NCI-H2196 (cell line): ENCODE results near the gene SLC23A3.
A peak's percentile ranks its signal among the peaks of the same experiment; 100 is the strongest.

Experiments used
- DNase-seq: peaks from one replicate; lab custom pipeline; 2025; ENCODE audit not compliant: unreplicated experiment; lab: John Stamatoyannopoulos, UW

SLC23A3 gene

GRCh38 chr2:219169930-219170654, at the start of gene SLC23A3:
Gene SLC23A3, minus strand, starts transcription at chr2:219170029. Its CDS starts 45 bp downstream, at chr2:219169984.
- no peak for DNase-seq

DNA sequence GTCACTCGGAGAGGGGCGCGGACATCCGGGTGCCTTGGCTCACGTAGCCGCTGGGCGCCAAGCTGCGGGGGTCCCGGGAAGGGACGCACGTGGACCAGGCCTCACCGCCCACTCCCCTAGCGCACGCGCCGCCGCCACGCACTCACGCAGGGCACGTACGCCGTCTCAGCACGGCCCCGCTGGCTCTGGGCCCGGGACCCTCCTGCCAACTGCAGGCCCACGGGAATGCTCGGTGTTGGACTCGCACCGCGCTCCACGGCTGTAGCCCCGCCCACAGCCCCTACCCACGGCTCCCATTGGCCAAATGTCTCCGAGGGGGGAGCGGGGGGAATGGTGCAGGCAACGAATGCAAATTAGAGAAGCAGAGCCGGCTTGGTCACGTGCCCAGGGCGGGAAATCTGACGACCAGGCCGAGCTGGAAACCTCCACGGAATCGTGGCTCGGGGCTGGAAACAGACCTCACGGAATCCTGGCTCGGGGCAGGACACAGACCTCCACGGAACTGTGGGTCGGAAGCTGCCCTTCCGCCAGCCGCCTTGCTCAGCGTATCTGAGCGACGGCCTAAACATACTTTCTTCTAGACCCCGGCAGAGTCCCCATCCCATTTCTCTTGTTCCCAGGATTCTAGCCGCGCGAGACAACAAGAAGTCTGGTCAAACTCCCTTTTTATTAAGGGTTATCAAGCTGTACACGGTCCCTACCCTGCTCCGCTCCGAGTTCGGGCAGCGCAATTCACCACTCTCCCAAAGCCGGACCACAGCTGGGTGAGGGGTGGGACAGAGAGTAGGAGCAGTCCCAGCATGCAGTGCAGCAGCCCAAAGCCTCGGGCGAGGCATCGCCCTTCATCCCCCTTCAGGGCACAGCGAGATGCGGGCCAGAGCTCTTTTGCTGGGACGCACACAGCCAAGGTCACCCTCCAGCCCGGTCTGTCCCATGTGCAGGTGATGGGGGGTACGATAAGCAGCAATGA, 49.2 kb upstream of the SLC23A3 start, which contains the start of gene ABCB6:
ABCB6 (minus strand) TSS at position 227 of the 970 bp plus-strand sequence. CDS start 285 bp downstream, outside the sequence.
- DNase-seq: peak; percentile 95

DNA sequence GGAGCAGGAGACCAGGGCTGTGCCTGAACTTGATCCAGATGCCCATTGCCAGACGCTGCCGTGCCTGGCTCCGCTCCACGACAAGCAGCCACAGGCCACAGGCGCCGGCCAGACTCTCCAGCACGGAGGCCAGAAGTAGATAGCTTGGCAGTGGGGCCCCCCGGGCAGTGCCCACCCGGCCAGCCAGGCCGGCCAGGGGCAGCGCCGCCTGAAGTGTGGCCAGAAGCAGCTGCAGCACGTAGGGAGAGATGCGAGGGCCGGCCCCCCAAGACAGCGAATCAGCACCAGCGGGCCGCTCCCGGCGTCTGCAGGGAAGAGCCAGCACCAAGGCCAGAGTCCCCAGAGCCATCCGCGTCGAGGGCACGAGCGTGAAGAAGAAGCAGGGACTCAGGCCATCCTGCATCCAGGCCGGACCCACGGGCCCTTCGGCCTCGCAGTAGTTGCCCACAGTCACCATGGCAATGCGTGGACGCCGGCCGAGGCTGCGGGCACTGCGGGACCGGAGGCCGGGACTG, 48.4 kb upstream of the SLC23A3 start:
- peak; percentile 67 for DNase-seq

DNA sequence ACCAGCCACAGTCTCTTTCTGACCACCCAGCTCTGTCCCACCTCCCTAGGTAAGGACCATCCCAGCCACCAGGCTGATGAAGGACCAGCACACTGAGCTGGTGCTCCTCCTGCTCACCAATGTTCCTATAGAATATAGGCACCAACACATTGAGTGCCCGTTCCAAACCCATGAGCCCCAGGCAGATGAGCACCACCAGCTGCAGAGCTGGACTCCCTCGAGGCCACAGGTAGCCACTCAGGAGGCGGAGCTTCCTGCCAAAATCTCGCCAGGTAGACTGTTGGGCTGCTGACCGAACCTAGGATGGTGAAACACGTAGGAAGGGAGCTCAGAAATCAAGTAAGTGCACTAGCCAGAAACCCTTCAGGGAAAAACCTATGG, 46.7 kb upstream of the SLC23A3 start:
- no peak for DNase-seq

- DNase-seq: no peak
These were observed 46.2 kb upstream of the SLC23A3 start for GRCh38 chr2:219215871-219216534.

DNA sequence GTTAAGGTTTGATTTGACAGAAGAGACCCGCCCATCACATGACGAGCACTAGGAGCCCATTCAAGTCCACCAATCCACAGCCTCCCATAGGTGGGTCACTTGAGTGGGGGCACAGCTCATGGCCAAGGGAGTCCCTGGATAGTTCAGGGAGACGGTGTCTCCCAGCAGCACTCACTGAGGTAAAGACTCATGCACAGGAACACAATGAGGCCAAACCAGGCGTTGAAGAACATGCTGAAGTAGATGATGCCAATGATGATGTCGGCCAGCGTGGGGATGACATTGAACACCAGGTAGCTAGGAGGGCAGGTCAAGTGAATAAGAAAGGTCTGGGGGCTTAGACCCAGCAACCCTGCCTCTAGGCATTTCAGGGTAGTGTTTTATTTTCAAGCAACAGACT, 45.0 kb upstream of the SLC23A3 start:
- DNase-seq: no peak

DNA sequence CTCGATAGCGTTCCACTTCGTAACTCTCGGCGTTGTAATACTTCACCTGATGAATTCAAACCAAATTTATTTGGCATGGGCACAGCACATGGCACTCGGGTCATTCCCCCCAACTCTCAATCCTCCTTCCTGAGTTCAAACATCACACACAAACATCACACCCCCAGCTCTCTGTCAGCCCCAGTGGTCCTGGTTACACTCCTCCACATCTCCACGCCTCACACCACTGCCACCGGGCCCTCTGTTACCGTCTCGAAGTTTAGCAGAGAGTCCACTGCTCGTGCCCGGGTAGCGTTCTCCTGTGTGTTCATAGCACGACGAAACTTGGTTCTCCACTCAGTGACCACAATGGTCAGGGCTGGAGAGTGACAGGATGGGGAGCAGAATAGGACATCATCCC, 44.3 kb upstream of the SLC23A3 start:
- DNase-seq: no peak

- no peak for DNase-seq
These were observed 43.8 kb upstream of the SLC23A3 start for GRCh38 chr2:219213486-219214071.

DNA sequence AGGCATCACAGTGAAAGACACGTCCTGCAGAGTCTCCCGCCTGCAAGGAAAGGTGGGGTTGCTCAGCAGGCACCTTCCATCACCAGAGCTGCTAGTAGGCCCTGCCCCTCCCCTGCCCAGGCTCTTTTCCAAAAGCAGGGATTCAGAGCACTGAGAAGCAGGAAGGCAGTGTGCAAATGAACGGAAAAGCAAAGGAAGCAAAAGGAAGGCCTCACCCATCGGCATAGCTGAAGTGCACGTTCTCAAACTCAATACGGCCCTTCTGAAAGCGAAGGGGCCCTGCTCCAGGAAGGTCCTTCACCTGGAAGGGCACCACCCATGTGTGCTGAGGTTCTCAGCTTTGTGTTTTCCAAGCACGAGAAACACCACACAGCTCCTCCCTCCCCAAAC, 43.2 kb upstream of the SLC23A3 start:
- no peak for DNase-seq

- DNase-seq: no peak
These were observed 41.1 kb upstream of the SLC23A3 start for GRCh38 chr2:219210886-219211362.

- DNase-seq: no peak
These were observed 40.5 kb upstream of the SLC23A3 start for GRCh38 chr2:219210196-219210885.

DNA sequence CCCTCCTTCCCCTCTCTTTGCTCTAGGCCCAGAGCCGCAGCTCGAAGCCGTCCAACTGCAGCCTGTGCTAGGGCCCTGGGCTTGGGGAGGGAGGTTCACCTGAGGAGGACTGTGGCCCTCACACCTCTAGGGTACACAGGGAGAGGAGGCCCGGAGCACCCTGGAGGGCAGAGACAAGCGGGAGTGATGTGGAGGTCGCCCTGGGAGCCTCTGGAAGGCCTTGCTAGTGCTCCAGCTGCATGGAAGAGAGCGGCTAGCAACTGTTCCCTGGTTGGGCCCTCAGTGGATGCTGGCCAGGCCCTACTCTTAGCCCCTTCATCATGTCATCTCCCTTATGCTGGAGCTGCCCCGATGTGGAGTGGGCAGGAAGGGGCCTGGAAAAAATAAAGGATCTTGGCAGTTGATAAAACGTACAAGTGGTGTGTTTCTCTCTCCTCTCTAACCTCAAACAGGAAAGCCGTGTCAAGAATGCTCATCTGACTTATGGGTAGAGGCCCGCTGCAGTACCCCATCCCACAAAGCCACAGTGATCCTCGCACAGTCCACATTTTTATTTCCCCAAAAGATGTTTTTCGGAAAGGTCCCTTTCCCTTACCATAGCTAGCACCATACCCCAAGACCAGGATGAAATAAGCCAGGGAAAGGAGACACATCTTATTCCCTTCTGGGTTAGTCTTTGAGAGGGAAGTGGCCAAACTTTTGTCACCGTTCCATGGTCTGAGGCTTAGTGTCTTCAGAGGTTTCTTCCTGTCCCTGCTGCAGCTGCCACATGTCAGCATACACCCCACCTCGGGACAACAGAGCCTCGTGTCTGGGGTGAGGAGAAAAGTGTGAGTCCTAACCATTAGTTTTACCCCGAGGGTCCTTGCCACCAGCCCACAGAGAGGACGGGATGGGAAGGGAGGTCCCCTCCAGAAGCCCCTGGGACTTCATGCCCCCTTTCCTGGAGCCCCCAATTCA, 39.7 kb upstream of the SLC23A3 start:
- DNase-seq: no peak

DNA sequence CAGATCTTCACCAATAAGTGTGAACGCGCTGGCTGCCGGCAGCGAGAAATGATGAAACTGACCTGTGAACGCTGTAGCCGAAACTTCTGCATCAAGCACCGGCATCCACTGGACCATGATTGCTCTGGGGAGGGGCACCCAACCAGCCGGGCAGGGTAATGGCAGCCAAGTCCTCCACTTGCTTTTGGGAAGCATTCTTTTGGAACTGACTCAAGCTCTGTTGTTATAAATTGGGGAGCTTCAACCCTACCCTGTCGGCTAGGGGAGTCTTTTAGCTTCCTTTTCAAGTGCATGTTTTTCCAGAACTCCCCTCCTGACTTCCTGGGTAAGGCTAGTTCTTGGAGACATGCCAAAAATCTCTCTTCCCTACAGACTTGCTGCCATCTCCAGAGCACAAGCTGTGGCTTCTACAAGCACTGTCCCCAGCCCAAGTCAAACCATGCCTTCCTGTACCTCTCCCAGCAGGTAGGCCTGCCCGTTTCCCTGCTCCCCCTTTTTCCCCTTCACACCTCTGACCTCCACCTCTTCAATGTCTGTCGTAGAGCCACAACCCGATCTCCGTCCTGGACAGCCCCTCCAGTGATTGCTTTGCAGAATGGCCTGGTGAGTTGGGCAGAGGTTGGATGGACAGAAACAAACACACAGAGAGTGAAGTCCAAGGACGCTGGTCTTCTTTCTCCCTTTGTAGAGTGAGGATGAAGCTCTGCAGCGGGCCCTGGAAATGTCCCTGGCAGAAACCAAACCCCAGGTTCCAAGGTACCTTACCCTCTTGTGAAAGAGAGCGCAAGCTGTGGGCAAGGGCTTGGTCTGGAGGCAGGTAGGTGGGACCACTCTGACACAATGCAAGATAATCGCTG, 38.3 kb upstream of the SLC23A3 start:
- DNase-seq: no peak

GRCh38 chr2:219207134-219207883, 37.5 kb upstream of the SLC23A3 start:
- DNase-seq: no peak

GRCh38 chr2:219206328-219207133, 36.7 kb upstream of the SLC23A3 start, which contains the start of gene ZFAND2B:
Gene ZFAND2B, plus strand, starts transcription at chr2:219206782. Its CDS starts 206 bp downstream, at chr2:219206988.
- peak; percentile 94 for DNase-seq

DNA sequence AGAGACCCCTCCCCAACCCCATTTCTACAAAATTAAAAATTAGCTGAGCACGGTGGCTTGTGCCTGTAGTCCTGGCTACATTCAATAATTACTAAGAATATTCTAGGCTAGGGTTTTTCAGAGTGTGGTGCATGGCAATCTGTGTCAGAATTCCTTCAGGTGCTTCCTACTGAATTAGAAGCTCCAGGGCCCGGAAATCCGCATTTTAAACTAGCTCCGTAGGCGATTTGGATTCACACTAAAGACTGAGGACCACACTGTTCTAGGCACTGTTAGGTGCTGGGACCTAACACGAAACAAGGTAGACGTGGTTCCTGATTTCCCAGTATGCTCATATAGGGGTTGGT, 36.1 kb upstream of the SLC23A3 start:
- DNase-seq: no peak
